Measurements from ENCODE around the gene SPTAN1.

DNA sequence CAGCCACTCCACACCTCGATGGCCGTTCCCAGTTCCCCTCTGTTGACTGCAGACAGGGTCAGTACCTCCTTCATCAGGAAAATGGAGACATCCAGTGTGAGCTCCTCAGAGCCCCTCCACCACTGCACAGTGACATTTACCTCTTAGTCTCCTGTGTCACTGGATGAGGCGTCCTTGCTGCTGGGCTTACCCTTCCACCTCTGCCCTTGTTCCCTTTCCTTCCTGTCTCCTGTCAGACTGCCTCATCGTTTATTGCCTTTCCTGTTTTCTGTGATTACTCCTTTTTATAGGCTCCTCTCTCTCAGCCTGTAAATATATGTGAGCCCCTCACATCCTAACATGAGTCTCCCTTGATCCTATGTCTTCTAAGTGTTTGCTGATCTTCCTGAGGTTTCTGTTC, 23.2 kb upstream of the SPTAN1 start:
- TF ChIP-seq, protein P1, sequence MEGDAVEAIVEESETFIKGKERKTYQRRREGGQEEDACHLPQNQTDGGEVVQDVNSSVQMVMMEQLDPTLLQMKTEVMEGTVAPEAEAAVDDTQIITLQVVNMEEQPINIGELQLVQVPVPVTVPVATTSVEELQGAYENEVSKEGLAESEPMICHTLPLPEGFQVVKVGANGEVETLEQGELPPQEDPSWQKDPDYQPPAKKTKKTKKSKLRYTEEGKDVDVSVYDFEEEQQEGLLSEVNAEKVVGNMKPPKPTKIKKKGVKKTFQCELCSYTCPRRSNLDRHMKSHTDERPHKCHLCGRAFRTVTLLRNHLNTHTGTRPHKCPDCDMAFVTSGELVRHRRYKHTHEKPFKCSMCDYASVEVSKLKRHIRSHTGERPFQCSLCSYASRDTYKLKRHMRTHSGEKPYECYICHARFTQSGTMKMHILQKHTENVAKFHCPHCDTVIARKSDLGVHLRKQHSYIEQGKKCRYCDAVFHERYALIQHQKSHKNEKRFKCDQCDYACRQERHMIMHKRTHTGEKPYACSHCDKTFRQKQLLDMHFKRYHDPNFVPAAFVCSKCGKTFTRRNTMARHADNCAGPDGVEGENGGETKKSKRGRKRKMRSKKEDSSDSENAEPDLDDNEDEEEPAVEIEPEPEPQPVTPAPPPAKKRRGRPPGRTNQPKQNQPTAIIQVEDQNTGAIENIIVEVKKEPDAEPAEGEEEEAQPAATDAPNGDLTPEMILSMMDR (IDR thresholded peaks at IDR 0.05; ENCODE audit: poor library complexity, severe bottlenecking): no peak
- TF ChIP-seq EZH2 (IDR thresholded peaks at IDR 0.05; ENCODE audit: borderline replicate concordance, insufficient read depth, low read length, poor library complexity, severe bottlenecking): no peak
- TF ChIP-seq, protein P2, sequence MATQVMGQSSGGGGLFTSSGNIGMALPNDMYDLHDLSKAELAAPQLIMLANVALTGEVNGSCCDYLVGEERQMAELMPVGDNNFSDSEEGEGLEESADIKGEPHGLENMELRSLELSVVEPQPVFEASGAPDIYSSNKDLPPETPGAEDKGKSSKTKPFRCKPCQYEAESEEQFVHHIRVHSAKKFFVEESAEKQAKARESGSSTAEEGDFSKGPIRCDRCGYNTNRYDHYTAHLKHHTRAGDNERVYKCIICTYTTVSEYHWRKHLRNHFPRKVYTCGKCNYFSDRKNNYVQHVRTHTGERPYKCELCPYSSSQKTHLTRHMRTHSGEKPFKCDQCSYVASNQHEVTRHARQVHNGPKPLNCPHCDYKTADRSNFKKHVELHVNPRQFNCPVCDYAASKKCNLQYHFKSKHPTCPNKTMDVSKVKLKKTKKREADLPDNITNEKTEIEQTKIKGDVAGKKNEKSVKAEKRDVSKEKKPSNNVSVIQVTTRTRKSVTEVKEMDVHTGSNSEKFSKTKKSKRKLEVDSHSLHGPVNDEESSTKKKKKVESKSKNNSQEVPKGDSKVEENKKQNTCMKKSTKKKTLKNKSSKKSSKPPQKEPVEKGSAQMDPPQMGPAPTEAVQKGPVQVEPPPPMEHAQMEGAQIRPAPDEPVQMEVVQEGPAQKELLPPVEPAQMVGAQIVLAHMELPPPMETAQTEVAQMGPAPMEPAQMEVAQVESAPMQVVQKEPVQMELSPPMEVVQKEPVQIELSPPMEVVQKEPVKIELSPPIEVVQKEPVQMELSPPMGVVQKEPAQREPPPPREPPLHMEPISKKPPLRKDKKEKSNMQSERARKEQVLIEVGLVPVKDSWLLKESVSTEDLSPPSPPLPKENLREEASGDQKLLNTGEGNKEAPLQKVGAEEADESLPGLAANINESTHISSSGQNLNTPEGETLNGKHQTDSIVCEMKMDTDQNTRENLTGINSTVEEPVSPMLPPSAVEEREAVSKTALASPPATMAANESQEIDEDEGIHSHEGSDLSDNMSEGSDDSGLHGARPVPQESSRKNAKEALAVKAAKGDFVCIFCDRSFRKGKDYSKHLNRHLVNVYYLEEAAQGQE (IDR thresholded peaks at IDR 0.05; ENCODE audit: borderline replicate concordance): no peak
- no peak for TF ChIP-seq RAD21 (conservative IDR thresholded peaks at IDR 0.05)
- TF ChIP-seq EP300 (conservative IDR thresholded peaks at IDR 0.05; ENCODE audit: poor library complexity, severe bottlenecking): no peak
- no peak for TF ChIP-seq MXI1 (conservative IDR thresholded peaks at IDR 0.05; ENCODE audit: poor library complexity, severe bottlenecking)
